HL-60/S4 treated with retinoic acid at 250 ng/mL for 4 days and 3 days (cell line): ENCODE results near the gene COL5A2.

Experiments
- in situ Hi-C: fragments of 300-500 bp; cut with MboI; formaldehyde crosslinking; loops from 2 replicates; pipeline ENCODE4 v1.7.0; 2022; ENCODE audit warnings: low sequenced_read_pairs

Gene COL5A2

GRCh38 chr2:189150033-189150432, 29.5 kb downstream of the COL5A2 start:
- in situ Hi-C loops = no loop called here

DNA sequence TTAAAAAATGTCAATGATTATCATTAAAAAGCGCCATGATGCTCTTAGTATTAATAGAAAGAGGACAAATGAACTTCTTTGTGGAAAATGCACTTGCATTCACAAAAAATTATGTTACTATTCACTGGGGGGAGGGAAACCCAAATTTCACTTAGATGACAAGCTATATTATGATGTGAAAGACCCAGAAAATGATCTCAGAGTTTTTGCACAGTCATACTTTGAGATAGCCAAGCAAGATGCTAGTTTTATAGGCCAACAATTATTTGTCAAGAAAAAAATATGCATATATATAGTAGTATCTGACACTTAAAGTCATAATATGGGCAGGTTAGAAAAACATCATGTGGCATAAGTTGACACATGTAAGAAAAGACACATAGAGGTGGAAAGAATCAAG, 31.6 kb downstream of the COL5A2 start:
- in situ Hi-C loops = no loop called here

GRCh38 chr2:189147361-189147760, 32.2 kb downstream of the COL5A2 start:
- in situ Hi-C loops = no loop called here

DNA sequence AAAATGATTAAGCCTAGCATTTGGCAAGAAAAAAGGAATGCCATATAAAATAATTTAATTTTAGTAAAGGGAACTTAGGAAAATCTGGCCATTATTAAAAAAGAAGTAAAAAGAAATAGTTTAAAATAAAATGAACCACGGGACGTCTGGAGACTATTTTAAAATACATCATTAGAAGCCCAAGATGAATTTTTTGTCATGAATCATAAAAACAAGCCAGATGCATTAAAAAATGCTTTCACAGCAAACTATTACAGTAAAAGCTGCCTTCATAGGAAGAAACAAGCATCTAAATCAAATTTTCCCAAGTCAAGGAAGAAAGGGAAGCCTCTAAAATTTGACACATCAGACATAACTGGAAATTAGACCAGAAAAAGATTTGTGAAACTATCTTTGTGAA, 33.0 kb downstream of the COL5A2 start:
- in situ Hi-C loops = no loop called here

DNA sequence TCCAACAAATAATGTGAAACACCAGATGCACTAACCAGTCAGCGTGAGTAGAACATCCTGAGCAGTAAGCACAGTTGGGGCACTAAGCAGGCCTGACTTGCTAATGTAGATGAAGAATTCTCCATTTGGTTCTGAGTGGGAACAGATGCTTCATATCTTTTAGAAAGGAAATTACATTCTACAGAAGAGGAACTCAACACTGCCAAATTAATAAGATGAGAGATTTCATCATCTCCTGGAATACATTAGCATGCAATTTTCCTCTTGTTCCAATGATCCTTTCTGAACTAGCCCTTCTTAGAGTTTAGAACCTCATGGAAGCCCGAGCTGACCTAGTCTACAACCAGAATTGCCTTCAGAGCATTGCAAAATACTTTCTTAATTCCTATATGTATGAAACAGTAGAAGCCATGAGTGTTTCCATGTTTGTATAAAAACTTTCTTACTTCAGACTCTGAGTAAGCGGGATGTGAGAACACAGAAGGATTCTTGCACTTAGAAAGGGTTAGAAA, 34.8 kb downstream of the COL5A2 start:
- in situ Hi-C loops = no loop called here

GRCh38 chr2:189143925-189144324, 35.6 kb downstream of the COL5A2 start:
- in situ Hi-C loops = no loop called here

DNA sequence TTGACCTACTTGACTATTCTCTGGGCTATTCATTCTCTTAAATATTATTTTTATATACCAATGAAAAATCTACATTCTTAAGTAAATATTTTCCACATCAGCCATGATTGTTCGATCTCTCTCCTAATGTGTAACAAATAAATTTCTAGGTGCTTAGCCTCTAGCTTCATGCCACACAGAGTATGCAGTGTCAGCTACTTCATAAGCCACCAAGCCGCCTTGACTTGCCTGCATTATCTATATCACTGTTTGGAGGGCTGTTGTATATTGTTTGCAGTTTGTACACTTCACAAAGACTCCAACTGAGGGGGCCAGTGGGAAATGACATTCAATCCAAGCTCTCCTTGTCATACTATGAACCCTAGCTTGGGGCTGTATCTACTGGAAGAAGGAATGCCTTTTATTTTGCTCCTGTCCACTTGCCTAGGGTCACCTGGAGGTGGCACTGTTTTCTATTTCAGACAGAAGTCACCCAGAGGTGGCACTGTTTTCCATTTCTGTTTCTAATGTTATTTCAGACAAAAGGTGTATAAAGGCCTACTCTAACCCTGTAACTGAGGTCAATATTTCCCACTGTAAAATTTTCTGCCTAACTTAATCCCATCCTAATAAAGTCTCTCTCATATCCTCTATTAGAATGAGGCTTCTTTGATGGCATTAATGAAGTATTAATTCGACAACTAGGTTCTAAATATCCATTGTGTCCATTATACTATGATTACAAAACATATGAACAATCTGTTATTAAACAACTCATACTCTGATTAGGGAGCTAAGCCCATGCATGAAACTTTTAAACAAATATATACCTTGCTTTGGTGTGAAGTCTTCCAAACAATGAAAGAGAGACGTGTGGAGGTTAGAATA, 36.4 kb downstream of the COL5A2 start:
- in situ Hi-C loops = no loop called here

- in situ Hi-C loops = no loop called here
Measured at GRCh38 chr2:189138800-189139199, 40.8 kb downstream of the COL5A2 start.

DNA sequence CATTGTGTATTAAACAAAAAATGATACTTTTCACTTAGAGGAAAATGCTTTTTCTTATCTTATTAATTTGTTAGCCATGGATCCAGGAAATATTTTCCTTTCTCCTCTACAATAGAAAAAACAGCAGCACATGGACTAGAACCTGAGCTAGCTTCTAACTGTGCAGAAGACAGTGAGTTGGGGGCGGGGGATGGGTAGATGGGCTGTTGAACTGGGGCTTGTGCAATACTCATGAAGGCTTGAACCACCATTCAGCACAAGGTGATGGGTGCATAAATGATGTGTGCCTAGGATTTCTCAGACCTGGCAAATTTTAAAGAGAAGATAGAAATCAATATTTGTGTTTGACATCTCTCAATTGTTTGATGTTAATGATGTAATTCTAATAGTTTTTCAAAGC, 42.0 kb downstream of the COL5A2 start:
- in situ Hi-C loops = no loop called here

- in situ Hi-C loops = no loop called here
Measured at GRCh38 chr2:189134485-189134884, 45.1 kb downstream of the COL5A2 start.

DNA sequence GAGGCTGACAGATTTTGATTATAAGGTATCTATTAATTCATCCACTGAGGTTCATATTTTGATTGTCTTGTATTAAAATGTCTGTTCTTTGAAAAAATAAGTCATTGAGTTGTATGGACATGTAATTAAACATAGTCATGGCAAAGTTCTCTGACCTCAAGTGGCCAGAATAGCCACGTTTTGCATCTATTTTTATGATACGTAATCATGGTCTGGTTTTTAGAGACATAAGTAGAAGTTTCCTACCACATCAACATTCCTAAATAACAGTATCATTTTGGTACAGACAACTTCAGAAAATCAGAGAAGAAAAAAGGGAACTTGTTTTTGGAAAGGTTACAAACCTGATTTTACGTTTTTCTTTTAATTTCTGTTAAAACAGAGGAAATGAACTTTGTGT, 47.6 kb downstream of the COL5A2 start:
- in situ Hi-C loops = no loop called here

DNA sequence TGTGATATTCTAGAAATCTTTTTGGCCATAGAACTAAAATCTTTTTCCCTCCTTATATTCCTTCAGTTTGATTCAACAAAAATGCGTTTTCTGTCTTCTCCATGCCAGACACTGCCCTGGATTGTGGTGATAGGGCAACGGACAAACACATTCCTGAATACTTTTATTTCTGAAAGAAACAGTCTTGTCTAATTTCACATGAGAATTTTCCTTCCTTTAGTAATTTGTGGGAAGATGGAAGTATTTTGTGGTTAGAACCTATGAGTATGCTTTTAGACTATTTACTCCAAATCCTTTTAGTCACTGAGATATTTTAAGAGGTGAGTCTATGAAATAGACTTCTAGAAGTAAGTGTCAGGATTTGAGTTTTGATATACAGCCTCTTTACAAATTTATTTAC, 49.6 kb downstream of the COL5A2 start:
- in situ Hi-C loops = no loop called here

DNA sequence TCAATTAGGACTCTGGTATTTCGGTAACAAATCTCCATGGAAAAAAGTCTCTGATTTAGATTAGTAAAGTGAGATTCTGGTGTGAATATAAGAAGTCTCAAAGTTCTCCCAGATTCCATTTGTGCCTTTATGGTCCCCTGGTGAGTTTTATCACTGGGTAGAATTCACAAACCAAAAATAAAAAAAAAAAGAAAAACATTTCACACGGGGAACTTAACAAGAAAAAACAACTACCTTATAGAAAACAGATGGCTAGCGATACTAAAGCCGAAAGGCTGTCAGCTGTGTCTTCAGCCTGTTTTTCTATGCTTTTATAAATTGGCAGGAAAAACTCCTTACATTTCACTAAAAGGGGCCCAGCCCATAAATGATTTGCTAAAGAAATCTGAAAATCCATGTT, 50.6 kb downstream of the COL5A2 start:
- in situ Hi-C loops = no loop called here

DNA sequence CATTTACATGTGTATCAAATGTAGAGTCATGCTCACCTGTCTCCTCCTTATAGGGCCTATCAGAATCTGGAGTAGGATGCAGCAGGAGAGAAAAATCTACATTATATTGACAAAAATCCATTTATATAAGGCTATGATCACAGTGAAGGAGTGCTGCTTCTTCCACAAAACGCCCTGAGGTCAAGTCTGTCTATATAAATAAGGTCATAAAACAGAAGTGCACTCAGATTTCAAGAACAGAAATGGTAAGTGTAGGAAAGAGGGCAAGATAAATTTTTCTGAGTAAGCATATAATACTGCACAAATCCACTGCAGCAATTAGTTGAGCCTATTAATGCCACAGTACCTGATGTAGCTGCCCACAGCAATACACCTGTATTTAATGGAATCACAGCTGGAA, 51.8 kb downstream of the COL5A2 start:
- in situ Hi-C loops = no loop called here

- in situ Hi-C loops = no loop called here
Measured at GRCh38 chr2:189125195-189125594, 54.4 kb downstream of the COL5A2 start.

DNA sequence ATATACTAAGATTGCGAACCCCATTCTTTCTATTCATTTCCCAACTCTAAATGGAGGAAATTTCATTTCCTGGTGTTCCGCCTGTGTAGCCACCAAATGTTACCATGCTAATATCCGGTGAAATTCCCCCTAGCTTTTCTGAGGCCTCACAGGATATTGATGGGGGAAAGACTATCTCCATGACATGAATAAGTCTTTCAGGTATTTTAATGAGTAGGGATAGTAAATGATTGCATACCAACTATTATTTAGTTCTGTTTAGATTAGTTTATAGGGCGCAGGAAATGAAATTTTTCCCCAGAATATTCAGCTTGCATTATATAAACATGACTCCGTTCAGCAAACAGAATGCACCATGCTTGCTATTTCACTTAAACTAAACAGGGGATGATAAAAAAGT, 55.4 kb downstream of the COL5A2 start:
- in situ Hi-C loops = no loop called here

- in situ Hi-C loops = no loop called here
Measured at GRCh38 chr2:189118386-189118785, 61.2 kb downstream of the COL5A2 start.

- in situ Hi-C loops = no loop called here
Measured at GRCh38 chr2:189116979-189117378, 62.6 kb downstream of the COL5A2 start.

DNA sequence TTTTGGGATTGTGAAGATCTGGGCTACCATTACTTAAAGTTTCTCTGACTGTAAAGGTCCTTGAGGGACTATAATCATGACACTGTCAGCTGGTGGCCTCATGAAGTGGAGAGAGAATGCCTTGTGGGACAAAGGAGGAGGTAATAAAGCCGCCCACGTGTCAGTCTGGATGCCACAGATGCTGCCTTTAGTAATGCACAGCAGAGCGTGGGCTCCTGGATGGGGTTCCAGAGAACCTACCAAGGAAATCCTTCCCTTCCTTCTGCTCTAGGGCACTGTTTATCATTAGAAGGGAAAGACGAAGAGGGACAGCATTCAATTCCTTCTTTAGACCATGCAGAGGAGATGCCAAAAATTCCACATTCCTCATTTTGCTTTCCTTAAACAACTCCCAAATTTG, 63.5 kb downstream of the COL5A2 start:
- in situ Hi-C loops = no loop called here

GRCh38 chr2:189115126-189115525, 64.4 kb downstream of the COL5A2 start:
- in situ Hi-C loops = no loop called here

GRCh38 chr2:189113963-189114362, 65.6 kb downstream of the COL5A2 start:
- in situ Hi-C loops = no loop called here

DNA sequence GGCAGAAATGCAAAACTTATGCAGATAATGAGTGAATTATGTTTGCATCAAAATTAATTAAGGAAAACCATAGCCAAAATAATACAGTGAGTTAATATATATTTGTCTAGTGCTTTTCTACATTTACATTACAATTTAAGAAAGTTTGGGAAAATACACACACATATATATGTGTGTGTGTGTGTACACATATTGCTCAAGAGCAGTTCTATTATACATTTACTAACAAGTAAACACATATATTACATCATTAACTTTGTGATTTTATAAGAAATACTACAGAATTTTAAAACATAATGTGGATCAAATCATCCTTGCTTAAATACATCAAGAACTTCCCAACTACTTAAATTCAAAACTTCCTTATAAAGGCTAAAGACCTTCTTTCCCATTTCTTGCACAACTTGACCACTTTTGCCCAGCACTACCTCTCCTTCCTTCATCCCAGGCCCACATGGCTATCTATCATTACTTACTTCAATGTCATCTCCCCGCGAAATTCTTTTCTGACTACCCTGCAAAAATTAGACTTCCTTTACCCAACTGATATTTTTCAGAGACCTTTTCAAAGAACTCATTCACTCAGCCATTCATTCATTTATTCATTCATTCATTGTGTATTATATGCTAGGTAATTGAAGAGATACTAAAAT, 68.4 kb downstream of the COL5A2 start:
- in situ Hi-C loops = no loop called here
